Sigmoid colon (tissue), 4 donors: ENCODE results near the gene EFR3B.

ENCODE experiments used
- EP300 ChIP-seq, 4 donors: sonication (generic); formaldehyde crosslinking; IDR thresholded peaks; one replicate each; pipeline ENCODE4 v1.6.1; 2017; ENCODE audit warnings: antibody characterized with exemption in 4 of 4
- POLR2A ChIP-seq, 2 donors: fragments of 450-650 bp; IDR thresholded peaks; one replicate each; pipeline ENCODE4 v1.6.1; 2016; ENCODE audit warnings: antibody characterized with exemption in 2 of 2, mild to moderate bottlenecking in 2 of 2, moderate library complexity in 2 of 2
- POLR2AphosphoS5 ChIP-seq, 4 donors: sonication (generic); formaldehyde crosslinking; IDR thresholded peaks; one replicate each; pipeline ENCODE4 v1.6.1; 2017; ENCODE audit warnings: antibody characterized with exemption in 4 of 4
- TF ChIP-seq, protein P1 (sequence below), 4 experiments: fragments of 450-650 bp in 3 of 4; fragments of 200-600 bp in 1 of 4; IDR thresholded peaks; one replicate each; pipeline ENCODE4 v1.5.1; 2016 to 2019; ENCODE audit warnings: antibody characterized with exemption in 4 of 4, mild to moderate bottlenecking in 3 of 4, moderate library complexity in 2 of 4

DNA sequence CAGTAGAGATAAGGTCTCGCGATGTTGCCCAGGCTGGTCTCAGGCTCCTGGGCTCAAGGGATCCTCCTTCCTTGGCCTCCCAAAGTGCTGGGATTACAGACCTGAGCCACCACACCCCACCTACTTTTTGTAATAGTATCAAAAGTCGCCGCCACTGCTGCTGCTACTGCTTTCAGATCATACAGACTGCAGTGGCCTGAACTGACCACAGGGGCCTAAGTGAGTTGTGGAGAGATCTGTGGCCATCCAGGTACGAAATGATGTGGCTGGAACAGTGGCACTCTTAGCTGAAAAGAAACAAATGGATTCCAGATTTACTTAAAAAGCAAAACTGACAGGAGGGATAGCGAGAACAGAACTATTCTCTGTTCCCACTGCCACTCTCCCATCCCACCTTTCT is 159.4 kb downstream of the EFR3B start:
- TF ChIP-seq, protein P1, sequence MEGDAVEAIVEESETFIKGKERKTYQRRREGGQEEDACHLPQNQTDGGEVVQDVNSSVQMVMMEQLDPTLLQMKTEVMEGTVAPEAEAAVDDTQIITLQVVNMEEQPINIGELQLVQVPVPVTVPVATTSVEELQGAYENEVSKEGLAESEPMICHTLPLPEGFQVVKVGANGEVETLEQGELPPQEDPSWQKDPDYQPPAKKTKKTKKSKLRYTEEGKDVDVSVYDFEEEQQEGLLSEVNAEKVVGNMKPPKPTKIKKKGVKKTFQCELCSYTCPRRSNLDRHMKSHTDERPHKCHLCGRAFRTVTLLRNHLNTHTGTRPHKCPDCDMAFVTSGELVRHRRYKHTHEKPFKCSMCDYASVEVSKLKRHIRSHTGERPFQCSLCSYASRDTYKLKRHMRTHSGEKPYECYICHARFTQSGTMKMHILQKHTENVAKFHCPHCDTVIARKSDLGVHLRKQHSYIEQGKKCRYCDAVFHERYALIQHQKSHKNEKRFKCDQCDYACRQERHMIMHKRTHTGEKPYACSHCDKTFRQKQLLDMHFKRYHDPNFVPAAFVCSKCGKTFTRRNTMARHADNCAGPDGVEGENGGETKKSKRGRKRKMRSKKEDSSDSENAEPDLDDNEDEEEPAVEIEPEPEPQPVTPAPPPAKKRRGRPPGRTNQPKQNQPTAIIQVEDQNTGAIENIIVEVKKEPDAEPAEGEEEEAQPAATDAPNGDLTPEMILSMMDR (IDR thresholded peaks at IDR 0.05) = no peak
- no peak for TF ChIP-seq EP300 (IDR thresholded peaks at IDR 0.05)
- no peak for TF ChIP-seq POLR2A (IDR thresholded peaks at IDR 0.05)
- TF ChIP-seq POLR2AphosphoS5 (IDR thresholded peaks at IDR 0.05) = no peak
